GM21723 (cell line): Measurements from ENCODE around the gene NT5C1A.
A peak's percentile ranks its signal among the peaks of the same experiment; 100 is the strongest.

Experiments used
- ATAC-seq: cut with Tn5 transposase; IDR thresholded peaks from one replicate; pipeline ENCODE4 v1.9.1; 2021; ENCODE audit warnings: mild to moderate bottlenecking, moderate library complexity; ENCODE audit not compliant: unreplicated experiment

Gene NT5C1A

DNA sequence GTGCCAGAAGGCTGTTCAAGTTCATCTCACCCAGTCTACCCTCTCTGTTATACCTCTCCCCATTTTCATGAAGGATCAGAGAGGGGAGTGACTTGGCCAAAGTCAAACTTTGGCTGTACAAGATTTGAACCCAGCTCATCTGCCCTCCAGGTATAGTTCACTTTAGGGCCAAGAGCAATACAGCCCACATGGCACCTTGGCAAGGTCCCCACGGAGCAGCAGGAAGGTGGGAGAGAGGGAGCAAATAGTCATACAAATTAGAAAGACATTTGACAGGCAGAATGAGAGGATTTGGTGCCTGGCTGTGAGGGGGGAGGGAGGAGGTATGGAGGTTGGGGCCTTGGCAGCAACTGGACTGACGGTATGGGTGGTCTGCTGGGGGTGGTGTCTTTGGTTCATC, 18.3 kb upstream of the NT5C1A start:
- no peak for ATAC-seq

DNA sequence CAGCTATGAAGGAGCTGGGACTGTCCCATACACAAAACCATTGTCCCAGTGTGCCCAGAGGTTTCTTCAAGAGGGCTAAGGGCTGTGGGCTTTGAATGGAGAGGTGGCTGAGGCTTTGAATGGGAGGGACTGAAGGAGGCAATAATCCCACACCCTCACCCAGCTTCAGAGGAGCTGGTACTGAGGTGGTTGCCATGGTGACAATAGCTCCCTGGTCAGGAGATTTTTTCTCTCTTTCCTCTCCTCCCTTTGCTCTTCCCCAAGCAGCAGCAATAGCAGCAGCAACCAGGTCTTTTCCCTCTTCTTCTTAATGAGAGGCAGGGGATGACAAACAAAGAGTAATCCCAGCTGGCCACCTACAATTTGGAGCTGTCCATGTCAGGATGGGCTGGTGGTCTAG, 17.7 kb upstream of the NT5C1A start:
- no peak for ATAC-seq

DNA sequence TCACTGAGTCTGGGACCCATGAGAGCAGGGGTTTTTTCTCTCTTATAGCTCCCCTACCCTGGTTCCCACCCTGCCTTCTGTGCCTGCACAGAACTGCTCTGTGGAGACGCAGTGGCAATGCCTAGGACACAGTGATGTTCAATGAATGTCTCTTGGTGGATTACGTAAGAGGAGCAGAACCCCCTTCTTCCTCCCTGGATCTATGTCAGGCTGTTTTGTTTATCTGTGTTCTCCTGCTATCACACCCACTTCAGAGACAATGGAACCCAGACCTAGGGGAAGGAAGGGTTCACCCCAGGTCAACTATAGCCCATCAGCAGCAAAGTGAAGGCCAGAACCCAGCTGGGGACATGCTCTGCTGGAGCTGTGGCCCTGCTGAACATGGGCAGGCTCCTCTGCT, 17.3 kb upstream of the NT5C1A start:
- ATAC-seq, result no peak

DNA sequence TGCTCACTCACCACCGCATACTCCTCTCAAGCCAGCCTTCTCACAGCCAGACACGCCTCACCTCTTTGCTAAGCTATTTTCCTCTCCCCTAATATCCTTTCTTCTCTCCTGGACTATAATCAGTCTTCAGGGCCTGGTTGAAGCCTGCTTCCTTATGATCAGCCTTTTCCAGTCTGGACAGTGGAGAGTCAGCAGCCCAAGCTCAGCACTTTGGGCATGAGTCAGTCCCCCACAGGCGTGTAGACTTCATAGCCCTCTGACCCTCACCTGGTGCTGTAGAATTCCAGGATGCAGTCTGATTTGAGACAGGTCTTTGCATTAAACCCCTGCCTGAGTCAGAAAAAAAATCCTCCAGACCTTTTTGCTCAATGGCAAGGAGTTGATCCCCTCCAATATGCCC, 16.8 kb upstream of the NT5C1A start:
- ATAC-seq, result no peak

DNA sequence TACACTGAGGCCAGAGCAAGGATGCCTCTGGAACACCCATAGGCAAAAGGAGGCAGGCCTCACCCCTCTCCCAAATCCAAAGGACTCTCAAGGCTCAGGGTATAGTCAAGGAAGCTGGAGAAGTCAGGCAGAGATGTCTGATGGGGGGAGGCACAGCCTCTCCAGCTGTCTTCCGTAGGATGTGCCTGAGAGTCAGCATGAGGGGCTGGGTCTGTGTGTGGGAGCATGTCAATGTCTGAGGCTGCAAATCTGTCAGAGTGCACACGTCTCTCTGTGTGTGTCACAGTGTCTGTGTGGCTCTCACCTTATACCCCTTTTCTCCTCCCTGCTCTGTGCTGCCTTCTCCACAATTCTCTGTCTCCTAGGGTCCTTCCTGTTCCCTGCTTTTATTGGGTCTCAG, 15.3 kb upstream of the NT5C1A start:
- ATAC-seq, result no peak

DNA sequence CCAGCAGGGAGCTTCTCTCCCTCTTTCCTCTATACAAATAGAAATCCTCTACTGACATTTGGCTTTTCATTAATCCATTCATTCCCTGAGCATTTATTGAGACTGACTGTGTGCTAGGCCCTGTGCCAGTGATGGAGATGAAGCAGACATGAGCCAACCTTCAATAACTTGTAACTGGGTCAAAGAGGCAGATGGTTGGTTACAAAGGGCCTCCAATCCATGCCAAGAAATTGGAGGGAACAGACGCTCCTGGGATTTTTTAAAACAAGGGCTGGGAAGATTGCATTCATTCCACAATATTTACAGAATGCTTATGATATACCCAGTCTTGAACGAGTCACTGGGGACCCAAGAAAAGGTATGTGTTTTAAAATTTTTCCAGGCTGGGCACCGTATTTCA, 13.2 kb upstream of the NT5C1A start:
- ATAC-seq, result no peak

DNA sequence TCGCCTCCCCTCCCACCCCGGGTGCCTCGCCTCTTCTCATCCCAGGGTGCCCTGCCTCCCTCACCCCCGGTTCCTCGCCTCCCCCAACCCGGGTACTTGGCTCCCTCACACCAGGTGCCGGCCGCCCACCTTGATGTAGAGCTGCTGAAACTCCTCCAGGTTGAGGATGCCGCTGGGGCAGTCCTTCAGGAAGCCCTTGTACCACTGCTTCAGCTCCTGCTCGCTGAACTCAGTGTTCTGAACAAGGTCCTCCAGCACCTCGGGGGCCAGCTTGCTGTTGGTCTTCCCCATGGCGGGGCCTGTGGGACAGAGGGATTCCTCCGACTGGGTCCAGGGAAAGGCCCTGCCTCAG, 12.4 kb upstream of the NT5C1A start:
- ATAC-seq, result no peak

DNA sequence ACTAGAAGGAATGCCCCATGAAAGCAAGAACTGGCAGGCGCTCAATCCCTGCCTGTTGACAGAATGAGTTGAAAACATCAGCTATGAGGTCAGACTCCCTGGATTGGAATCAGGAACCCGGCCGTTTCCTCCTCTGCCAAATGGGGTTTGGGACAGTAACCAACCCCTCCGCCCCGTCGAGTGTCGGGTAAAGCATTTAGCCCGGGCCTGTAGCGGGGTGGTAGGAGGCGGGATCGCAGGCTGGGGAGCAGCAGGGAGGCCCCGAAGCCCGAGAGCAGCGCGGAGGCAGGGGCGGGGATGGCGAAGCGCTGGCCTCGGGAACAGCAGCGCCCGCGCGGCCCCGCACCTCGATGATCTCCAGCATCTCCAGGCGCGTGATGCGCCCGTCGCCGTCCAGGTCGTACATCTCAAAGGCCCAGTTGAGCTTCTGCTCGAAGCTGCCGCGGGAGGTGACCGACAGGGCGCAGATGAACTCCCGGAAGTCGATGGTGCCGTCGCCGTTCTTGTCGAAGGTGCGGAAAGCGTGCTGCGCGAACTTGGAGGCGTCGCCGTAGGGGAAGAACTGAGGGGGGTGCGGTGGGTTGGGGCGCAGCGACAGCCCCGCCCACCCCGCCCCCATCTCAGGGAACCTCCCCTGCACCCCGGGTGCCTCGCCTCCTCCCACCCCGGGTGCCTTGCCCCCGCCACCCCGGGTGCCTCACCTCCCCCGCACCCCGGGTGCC, 11.8 kb upstream of the NT5C1A start:
- ATAC-seq, result no peak

DNA sequence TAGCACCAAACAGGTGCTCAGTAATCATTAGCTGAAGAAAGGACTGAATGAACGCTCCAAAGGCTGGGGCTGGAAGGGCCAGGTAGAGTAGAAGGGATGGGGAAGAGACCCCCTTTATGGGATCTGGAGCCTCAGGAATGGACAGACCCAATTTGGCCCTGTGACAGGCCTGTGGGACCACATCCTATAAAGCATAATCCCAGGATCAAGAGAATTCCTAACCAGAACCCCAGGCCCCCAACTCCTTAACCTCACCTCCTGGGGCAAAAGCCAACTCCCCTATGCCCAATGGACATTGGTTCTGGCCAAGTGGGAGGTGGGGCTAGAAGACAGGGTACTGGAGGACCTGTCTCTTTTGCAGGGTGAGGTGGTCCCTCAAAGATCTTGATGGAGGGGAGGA, 10.1 kb upstream of the NT5C1A start:
- ATAC-seq, result no peak

DNA sequence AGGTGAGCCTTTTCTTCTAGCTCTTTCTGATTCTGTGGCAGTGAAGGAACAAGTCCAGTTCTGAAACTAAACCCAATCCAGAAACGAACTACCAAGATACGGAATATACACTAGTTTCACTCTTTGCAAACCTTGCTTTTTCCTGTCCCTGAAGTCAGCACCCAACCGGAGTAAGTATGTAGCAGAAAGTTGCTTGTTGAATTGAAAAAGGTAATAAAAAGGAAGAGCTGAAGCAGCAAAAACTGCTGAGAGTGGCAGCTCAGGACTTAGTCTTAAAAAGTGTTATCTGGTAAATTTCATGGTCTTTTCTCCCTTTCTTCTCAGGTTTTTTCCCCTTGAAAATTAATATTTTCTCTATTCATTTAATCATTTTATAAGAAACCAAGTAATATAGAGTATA, 9.4 kb upstream of the NT5C1A start:
- no peak for ATAC-seq

DNA sequence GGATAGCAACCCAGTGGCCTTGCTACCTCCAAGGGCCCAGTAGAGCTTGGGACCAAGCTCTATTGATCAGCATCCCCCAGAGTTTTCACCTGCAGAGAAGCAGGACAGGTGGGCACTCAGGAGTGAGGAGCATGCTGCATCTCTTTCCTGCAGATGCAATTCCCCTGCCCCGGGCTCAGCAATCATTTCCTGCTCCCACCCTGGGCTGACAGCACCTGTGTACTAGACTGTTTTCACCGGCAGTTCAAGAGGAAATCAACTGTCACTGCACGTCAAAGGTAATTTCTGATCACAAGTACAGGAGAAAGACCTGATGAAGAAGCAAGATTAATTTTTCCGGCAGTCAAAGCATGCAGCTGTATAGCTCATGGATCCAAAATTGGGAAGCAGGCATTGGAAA, 8.8 kb upstream of the NT5C1A start:
- ATAC-seq, result no peak

DNA sequence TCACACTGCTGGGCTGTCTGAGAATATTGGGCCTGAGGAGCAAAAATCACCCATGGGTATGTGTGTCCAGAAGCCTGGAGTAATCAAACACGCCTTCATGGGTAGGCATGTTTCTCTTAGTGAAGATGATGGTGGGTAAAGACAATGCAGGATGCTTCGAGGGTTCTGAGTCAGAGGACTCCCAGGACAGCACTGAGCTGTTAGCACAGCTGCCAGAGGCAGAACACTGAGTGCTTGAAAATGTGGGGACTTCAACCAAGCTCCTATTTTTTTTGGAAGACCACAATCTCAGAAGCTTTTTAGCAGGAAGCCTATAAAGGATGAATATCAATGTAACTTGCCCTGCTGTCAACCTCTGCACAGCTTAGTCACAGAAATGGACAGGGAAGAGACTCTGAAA, 7.9 kb upstream of the NT5C1A start:
- ATAC-seq, result no peak

DNA sequence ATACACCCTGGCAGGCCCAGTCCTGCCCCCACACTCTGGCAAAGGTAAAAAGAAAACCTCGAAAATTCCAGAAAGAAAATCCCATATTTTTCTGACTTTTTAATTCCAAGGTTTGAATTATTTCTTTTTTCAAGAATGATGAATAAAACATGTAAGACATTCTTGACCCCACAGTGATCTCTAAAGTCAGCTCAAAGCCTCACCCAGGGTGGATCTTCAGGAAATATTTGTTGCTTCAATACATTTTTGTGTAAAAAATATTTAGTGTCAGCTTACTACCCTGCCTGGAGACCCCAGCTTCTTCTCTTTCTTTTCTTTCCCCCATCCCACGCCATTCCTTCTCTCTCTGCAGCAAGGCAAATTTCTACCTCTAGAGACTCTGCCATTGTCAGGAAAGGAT, 7.0 kb upstream of the NT5C1A start:
- no peak for ATAC-seq

DNA sequence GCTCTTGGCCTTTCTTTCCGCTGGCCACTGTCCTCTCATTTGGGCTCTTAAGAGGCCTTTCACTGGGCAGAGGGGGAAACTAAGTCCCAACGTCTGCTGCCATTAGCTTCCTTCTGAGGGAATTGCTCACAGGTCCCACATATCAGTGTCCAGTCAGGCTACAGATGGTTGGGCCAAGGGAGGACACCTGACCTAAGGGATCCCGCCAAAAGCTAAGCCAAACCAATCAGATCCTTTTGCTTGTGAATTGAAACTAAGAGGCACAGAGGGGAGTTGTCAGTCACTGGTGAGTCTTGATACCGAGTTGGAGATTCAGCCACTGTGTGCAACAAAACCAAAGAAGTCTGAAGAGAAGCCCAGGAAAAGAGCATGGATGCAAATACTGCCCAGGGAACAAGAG, 5.7 kb upstream of the NT5C1A start:
- no peak for ATAC-seq

DNA sequence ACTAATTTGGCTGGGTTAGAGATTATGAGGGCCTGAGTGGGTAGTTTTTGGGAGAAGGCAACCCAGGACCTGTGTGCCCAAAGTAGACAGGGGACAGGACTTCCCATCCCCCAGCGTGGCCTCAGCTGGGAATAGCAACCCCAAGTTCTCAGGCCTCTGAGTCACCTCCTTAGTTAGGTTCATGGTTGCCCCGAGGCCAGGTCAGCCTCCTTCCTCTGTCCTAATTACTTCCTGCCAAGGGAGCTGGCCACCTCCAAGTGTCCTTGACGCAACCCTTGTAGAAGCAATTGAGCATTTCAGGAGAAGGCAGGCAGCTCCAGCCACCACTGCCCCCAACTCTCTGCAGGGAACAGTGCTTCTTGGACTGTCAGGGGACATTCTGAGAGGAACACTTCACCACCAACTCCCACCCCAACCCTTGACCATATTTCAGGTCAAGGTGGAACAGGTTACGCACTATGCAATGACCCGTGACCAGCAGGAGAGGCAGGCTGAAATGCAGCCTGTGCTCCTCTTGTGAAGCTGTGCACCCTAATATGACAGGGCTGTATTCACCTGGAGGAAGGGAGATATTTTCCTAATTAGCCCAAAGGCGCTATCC, 5.1 kb upstream of the NT5C1A start:
- no peak for ATAC-seq

DNA sequence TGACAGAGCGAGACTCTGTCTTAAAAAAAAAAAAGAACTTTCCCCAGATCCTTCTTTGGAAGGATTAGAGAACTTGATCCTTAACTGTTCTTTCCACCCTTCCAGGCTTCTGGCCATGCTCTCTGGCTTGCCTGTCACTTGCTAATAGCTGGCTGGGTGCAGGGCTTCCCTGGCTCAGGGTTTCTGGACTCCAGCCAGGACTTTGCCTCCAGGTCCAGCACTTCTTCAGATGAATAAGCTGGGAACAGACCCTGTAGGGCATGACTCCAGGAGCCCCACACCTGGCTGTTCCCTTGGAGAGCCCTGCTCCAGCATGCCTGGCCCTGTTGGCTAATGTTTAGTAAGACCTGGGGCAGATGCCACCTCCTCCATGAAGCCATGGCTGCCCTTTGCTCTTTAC, 3.3 kb upstream of the NT5C1A start:
- no peak for ATAC-seq

DNA sequence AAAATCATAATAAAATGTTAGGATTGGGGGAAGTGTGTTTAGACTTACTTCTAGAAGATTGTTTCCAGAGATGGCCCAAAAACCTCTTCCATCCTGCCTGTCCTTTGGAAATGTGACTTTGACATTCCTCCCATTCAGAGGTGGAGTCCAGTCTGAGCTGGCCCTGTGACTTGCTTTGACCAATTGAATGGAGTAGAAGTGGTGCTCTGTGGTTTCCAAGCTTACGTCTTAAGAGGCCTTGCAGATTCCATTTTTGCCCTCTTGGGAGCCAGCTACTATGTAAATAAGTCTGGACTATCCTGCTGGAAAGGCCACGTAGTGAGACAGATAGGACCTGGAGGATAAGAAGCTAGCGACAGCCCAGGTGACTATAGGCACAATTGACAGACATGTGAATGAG, 1.3 kb upstream of the NT5C1A start:
- ATAC-seq, result no peak

DNA sequence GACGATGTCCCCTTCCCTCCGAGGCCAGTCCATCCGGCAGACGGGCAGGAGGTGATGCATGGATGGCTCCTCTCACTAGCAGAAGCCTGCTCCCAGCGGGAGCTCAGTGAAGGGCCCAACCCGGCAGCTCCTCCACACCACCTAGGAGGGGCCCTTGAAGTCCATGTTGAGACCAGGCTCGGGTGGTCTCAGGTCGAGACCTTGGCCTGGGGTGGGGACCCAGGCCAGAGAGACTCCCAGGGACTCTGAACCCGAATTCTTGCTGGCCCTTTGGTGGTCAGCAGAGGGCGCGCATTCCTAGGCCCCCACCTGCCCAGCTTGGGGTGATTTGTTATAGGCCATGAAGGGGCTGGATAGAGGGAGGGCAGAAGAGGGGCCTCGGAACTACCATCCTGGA, 642 bp upstream of the NT5C1A start:
- no peak for ATAC-seq

DNA sequence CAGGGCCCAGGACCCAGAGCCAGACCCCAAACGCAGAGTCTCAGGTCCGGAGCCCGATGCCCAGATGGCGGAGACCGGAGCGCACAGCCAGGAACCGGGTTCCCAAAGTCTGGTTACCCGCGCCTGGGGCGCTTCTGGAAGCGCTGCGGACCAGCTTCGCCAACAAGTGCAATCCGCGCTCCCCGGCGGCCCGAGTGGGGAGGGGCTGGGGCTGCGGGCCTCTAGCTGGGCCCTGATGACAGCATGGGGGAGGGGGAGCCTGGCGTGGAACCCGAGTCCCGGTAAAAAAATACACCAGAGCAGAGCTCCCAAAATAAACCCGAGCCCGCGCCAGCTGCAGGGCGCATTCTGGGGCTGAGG, 494 bp downstream of the NT5C1A start:
- no peak for ATAC-seq

DNA sequence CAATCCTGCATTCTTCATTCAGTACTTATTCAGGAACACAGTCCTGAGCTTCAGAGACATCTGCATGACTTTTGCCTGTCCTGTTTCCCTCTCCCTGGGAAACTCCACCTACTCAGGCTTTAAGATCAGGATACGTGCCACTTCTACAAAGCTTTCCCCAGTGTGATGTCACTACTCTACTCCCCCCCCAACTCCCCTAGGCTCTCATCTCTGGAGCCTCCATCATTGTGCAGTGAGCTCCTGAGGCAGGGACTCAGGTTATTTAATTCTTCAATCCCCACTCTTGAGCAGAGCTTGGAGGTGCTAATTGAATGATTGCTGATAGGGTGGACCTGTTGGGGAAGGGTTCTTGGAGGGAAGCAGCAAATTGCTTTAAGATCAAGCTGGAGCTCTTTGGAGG, 1.2 kb downstream of the NT5C1A start:
- ATAC-seq, result no peak

DNA sequence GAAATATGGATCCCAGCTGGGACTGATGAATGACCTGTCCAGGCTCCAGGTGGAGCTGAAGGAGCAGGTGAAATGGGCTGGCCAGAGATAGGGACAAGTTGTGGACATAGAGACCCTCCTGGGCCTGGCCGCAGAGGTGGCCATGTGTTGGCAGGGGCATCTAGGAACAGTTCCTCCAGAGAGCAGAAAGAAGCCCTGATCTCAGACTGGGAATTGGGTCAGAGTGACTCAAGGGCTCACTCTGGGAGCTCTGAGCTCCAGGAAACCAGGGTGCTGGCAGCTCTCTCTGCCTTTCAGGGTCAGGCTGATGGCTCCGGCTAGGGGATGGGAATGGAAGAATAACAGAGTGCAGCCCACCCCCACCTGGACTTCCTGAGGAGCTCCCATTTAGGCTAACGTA, 3.0 kb downstream of the NT5C1A start:
- ATAC-seq, result no peak

DNA sequence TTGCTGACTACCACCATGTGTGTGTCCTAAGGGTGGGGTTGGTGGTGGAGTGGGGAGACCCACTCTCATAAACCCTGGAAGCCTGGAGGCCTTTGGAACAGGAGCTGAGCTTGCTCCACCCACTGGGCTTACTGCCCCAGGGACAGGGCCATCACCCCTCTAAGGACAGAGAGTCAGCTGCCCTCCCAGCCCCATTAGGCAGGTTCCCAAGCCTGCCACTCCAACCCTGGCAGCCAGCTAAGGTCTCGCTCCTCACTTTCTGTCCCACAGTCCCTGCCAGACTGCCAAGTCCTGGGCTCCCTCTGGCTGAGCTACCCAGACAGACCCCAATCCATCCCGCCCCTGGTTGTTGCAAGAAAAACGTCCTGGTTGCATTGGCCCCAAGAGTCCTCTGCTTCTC, 3.8 kb downstream of the NT5C1A start:
- ATAC-seq, result no peak

DNA sequence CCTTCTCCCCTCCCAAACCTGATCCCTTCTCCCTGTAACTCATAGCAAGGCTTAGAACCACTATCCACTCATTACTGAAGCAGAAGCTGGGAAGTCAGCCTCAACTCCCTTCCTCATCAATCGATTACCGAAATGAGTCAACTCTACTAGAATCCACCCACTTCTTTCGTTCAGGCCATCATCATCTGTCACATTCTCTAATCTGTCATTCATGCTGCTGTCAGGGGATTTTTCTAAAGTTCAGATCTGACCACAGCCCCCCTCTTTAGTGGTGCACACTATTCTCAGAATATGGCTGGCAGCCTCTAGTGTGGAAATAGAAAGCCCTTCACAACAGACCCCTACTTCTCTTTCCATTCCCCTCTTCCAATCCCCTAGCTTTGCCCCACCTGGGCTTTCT, 5.1 kb downstream of the NT5C1A start:
- ATAC-seq, result peak; percentile 83
